Hematopoietic multipotent progenitor cell treated with erythropoietin and hydrocortisone succinate and interleukin-3 and kit ligand, for 8 days (in vitro differentiated cells): Measurements from ENCODE around the gene MRGPRF.

Experiments
- DNase-seq: peaks from one replicate; pipeline ENCODE4 v3.0.0-alpha.2; 2015

Gene MRGPRF

DNA sequence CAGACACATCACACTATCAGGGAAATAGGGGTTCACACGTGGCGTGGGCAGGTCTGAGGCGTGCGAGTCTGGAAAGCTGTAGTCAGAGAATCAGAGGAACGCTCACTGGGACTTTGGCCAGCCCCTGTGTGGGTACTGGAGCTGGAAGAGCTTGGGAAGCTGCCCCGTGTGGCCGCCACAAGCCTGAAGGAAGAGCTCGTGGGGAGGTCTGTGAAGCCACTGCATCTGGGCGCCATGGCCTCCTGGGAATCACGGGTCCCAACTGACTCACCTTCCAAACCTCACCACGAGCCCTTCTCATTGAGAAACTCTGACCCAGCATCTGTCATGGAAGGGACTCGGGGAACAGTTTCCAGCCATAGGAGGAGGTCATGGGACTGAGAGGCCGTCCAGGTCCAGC, 5.9 kb upstream of the MRGPRF start:
- DNase-seq, result no peak

DNA sequence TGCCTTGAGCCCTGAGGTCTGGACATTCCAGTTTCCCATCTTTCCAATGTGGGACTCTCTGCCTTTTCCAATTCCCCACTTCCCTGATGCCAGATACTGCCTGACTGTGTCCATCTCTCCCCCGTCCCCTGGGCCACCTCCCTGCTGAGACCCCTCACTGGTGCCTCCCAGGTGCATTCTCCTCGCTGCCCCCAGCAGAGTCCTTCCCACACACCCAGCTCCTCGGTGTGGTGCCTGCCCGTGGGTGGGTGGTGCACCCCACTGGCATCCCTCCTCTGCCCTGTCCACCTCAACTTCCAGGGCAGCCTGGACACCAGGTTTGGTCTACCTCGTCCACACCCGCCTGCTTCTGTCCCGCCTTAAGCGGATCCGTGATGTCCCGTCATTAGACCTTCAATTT, 4.9 kb upstream of the MRGPRF start:
- no peak for DNase-seq

DNA sequence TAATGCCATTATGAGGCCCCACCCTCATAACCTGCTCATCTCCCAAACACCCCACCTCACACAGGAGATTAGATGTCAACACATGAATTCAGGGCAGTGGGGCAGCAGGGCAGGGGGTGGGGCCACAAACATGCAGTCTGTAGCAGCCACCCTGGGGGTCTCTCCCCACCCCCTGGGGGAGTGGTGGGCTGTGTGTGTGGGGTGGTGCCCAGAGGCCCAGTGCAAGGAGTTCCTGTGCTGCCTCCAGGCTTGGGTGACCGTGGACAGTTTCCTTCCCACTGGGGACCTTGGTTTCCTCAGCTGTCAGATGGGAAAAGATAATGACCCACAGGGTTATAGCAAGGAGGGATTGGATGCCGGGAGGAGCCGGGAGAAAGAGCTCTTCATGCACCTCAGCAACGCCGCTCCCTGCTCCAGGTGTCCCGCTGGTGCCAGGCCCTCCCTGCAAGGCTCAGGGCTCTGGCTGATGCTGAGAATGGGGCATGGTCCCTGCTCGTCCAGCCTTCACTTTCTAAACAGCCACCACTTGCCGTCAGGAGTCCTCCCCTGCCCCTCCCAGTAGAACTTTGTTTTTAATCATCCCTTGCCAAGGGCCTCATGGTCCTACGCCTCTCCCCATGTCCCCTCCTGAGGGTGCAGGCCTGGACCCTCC, 2.0 kb upstream of the MRGPRF start:
- no peak for DNase-seq

DNA sequence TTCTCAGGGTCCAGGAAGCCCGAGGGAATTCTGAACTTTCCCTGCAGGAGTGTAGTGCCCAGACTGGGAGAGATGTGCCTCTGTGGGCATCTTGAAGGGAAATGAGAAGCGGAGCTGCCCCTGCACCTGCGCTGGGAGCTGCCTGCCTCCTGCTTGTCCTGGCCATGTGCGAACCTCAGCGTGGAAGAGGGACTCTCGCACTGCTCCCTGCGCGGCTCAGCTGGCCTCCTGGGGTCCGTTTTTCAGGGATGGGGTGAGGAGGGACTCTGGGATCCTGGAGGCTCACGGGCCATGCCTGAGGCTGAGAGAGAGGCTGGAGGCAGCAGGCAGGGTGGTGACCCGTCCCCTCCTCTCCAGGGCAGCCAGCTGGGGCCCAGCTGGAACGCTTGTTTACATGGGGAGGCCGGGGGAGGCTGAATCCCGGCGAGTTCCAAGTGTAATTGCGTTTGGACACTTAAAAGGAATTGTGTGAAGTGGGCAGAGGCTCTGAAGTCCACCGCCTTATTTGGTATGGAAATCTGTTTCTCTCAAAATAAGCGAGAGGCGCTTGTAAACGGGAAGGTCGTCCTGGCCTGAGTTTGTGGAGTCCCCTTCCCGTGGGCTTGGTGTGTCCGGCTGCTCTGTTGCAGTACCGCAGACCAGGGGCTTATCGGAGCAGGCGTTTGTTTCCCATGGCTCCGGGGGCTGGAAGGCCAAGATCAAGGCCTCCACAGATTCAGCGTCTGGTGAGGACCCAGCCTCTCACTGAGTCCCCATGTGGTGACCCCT, 1.2 kb upstream of the MRGPRF start:
- DNase-seq, result no peak

DNA sequence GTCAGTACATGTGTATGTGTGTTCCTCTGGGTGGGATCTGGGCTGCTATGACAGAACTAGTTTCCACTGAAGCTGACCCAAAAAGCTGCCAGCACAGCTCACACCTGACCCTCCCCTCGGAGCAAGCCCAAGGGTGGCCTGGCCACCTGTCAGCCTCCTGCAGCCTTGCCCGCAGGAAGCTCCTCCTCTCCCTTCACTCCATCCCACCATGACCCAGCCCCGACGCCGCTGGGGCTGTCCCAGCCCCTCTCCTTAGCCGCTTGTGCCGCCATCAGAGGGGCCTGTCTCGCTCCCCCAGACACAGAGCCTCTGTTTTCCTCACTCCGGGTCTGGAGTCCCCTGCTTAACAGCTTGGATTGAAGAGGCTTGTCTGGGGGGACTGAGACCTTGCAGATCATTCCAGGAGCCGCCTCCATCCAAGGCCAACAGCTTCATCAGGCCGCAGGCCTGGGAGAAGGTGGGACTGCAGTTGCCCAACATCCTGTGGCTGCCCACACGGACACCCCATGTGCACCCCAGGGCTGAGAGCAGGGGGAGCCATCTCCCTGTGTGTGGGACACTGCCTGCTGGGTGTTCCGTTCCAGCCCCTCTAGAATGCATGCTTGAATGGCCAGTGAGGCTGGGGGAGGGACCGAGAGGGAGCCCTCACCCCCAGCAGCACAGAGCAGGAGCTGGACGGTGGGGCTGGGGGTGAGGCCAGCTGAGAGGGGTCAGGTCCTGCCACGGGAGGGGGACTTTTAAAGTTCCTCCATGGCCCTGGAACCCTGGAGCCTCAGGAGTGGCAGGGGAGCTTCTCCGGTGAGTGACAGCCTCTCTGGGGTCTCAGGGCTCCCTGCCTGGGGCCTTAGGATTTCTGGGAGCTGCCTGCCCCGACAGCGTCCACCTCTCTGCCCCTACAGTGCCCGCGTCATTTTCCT, 696 bp downstream of the MRGPRF start:
- DNase-seq, result no peak

DNA sequence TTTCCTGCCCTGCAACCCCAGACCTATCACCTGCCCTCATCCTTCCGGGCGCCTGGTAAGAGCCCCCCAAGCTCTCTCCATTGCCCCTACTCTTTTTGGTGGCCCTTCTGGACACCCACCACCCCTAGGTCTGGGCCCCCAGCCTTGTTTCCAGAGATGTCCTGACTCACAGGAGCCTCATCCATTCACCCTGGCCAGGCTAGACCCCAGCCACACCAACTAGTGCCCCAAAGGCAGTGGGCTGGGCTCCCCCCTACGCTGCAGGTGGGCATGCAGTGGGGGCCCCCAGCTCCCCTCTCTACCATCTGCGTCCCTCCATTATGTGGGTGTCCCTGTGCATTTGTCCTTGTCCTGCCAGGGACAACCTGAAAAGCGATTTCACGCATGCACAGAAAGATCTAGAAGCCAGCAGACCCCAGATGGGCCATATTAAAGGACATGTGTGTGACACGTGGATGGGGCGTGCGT, 1.4 kb downstream of the MRGPRF start:
- no peak for DNase-seq

DNA sequence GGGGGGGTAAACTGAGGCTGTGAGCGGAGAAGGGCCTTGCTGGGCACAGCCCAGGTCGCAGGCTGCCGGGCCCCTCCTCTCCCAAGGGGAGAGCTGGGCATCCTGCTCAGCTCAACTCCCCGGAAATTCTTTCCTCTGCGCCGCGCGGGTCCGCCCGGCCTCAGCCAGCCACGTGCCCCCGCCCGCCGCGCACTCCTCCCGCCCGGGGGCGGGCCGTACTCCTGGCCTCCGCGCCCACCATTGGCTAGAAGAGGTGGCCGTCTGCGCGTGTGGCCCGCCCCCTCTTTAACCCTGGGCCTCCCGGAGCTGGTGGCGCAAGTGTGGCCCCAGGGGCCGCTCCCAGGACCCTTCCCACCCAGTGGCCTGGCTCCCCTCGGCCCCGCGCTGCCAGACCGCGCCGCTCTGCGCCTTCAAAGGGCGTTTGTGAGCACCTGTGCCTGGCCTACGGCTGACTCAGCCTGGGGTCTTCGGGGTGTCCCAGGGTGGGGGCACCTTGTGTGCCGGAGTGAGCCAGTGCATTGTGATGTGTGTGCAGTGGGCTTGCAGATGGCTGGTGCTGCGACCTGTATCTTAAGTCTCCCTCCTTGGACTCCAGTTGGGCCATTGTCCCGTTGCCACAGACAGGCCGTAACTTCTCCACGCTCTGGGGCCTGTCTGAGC, 2.0 kb downstream of the MRGPRF start:
- peak; percentile 72 for DNase-seq

DNA sequence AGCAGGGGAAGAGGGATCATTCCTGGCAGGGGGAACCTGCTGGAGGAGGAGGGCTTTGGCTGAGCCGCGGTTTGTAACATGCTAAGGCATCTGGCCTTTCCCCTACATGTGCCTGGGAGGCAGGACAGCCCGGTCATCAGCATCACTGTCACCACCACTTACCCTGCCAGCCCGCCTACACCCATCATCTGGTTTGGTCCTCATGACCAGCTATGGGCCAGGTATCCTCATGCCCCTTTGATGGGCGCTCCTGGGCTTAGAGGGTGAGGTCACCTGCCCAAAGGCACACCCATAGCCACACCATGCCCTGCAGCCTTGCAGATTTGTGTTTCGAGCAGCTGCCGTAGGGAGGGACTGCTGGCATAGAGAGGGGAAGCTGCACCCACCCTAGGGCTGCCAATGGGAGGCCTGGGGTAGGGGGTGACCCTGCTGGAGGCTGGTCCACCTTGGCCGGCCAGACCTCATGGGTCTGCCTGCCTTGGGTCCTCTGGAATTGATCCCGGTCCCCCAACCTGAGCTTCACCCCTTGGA, 2.6 kb downstream of the MRGPRF start:
- DNase-seq, result no peak

DNA sequence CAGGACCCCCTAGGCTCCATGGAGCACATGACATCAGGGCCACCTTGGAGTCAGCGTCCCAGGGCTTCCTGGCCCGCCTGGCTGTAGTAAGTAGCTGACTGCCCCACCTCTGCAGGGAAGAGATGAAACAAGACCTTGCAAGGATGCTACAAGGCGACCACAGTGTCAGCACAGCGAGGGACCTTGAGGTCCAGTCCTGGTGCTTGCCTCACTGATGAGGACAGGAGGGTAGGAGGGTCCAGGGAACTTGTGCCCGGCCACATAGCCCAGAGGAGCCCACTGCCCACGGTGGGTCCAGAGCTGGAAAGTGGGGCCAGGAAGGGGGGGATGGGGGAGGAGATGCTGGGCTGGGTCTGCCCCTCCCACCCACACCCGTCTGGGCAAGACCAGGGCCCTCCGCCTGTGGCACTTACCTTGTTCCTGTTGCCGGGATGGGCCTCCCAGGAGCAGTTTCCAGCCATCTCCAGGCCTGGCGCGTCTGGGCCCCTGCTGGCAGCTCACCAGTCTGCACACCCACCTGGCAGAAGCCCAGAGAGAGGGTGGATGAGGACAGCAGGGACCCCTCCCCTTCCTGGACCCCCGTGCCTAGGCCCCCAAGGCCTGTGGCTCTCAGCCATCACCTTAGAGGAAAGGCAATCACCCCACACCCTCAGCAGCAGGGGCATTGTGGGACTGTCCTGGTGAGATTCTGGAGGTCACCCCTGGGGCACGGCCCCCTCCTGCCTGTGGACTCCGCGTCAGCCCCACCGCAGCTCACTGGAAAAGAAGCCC, 3.4 kb downstream of the MRGPRF start:
- DNase-seq, result no peak

DNA sequence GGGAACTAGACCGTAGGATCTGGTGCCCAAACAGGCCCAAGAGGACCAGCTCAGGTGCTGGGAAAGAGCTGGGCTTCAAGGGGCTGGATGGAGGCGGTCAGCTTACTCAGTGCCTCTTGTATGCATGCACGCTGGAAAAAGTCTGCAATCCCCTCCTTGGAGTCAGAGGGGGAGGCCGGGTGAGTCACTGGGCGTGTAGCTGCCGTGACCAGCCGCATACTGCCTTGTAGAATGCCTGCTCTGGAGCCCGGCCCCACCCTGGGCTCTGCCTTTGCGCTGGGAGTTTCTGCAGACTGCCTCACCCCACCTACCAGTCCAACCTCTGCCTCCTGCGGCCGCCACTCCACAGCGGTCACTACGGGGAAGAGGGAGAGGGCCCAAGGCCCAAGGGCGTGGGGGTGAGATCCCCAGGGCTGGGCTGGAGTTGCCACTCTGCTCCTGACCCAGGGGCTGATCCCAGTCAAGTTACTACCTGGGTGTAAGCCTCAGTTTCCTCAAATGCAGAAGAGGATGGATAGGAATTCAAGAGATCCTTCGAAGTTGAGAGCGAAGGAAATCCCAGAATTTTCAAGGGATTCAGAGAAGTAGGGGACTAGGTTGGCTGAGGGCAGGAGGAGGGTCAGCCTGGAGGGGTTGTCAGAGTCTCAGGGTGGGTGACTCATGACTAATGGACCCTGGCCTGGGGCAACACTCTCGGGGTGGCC, 4.2 kb downstream of the MRGPRF start:
- peak; percentile 42 for DNase-seq

DNA sequence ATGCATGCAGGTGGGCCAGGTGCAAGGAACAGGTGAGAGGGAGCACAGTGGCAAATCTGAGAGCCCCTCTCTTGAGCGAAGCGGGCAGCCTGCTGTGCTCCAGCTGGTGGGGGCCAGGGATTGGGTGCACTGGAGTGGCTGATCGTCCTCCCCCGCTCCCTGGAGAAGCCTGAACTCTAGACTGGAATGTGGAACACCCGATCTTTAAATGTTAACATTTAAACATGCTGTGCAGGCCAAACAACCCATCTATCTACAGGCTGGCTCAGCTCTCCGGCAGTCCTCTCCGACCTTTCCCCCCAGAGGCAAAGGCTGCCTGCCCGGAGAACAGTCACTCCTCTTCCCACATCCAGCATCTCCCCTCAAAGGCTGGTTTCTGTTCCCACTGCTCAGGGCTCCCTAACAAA, 5.1 kb downstream of the MRGPRF start:
- DNase-seq, result no peak

DNA sequence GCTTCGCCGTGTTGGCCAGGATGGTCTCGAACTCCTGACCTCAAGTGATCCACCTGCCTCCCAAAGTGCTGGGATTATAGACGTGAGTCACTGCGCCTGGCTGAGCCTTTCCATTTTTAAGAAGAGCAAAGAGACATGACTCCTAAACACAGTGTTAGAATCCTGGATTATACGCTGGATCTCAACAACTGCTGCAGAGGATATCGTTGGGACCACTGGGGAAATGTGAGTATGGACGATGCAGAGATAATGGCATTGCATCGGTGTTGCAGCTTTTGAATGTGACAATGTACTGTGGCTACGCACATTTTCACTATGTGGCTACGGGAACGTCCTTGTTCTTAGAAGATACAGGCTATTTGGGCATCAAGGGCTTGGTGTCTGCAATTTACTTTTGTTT, 6.2 kb downstream of the MRGPRF start:
- DNase-seq, result no peak

DNA sequence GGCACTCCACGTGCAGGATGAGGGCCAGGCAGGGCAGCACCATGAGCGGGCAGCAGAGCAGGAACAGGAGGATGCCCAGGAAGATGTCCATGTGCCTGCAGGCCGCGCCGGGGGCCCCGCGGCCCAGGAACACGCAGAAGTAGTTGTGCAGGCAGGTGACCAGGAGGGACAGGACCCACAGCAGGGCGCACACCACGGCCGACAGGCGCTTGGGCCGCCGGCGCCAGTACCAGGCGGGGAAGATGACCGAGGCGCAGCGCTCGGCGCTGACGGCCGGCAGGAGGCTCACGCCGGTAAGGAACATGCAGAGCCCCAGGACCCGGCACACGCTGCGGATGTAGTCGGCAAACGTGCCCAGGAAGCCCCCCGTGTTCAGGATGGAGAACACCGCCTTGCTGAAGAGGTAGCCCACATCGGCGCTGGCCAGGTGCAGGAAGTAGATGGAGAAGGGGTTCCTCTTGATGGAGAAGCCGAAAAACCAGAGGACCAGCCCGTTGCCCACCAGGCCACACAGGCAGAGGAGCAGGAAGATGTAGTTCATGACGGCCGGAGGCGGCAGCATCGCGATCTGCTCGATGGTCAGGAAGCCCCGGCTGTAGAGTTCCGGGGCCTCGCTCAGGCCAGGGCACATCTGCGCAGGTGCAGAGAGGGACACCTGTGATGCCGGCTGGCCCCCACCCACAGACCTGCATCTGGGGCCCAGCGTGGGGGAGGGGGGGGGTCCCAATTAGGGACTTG, 7.2 kb downstream of the MRGPRF start:
- no peak for DNase-seq

DNA sequence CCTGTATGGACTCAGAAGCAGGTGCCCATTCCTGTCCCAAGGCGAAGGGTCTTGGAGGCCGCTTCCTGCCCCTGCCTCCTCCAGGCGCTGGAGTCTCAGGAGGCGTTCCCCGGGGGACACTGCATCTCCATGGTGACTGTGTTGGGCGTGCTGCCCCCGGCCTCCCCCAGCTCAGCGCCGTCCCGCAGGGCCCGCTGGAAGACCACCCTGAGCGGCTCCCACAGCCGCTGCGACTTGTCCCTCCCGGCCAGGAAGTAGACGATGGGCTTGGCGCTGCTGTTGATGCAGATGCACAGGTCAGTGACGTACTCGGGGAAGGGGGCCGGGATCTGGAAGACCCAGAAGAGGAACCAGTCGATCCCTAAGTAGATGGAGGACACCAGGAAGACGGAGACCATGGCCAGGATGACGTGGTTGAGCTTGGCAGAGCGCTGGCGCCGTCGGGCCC, 7.8 kb downstream of the MRGPRF start:
- no peak for DNase-seq

DNA sequence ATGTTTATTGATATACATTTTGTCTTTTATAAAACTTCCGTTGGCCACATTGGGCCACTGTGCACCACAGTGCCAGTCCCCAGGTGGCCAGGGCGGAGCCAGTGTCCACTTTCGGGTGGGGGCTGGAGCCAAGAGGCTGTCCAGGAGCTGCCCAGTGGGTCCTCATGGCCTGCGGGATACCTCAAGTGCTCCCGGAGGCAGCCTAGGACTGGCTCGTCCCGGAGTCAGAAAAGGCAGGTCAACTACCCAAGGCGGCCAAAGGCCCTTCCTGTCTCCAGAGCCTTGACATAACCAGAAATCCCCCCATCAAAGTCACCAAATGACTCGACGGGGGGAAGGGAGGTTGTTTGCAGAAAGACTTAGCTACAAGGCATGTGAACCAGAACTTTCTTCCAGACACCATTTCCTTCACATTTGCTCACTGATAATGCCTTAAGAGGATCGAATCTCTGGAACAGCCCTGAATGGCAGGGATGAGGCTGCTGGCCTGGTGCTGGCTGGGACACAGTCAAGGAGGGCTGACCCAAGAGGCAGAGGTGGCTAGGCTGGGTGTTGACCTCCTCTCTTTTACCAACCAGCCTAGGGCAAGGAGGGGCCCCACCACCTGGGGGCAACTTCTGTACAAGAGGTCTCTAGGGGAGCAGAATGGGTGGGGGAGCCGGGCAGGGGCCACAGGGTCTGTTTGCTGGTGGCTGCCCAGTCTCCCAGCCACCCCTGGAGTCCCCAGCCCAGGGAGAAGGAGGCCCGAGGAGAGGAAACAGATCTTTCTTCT, 8.4 kb downstream of the MRGPRF start:
- DNase-seq, result no peak

DNA sequence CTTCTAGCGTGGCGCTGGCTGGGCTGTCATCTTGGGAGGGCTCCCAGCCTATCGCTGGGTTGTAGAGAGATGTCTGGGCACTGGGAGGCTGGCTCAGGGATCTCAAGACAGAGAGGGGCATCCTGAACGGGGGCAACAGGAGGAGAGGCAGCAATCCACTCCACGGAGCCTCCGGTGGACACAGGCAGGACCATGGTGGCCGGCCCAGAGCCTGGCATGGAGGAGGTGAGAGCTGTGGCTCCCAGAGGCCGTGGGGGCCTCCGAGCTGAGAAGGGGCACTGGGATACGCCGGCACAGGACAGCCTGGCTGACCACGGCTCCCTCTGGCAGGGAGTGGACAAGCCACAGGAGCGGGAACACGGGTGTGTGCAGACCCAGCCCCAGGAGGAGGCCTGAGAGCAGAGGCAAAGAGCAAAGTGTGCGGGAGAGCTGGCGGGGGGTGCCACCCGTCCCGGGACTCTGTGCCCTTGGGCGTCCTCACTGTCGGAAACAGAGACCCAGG, 9.1 kb downstream of the MRGPRF start:
- DNase-seq, result no peak

DNA sequence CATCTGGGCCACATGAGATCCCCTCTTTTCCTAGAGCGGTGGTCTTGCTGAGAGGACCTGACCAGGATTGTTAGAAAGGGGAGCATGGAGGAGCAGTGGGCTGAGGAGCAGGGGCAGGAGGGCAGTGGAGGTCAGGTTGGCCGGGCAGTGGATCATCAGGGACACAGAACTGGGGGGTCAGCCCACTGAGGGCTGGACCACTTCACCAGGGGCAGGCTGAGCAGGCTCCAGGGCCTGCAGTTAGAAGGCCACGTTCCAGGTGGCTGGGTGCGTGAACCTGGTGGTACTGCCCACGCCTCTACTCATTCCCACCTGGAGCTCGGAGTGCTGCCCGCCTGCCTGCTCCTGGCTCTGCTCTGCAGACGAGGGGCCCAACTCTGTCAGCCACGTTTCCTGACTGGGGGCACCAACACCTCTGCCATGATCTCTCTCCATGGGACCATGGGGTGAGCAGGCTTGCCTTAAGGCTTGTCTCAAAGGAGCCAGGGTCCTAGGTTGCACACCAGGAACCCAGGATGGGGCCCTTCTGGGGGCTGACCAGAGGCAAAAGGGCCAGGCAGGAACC, 9.7 kb downstream of the MRGPRF start:
- DNase-seq, result no peak

DNA sequence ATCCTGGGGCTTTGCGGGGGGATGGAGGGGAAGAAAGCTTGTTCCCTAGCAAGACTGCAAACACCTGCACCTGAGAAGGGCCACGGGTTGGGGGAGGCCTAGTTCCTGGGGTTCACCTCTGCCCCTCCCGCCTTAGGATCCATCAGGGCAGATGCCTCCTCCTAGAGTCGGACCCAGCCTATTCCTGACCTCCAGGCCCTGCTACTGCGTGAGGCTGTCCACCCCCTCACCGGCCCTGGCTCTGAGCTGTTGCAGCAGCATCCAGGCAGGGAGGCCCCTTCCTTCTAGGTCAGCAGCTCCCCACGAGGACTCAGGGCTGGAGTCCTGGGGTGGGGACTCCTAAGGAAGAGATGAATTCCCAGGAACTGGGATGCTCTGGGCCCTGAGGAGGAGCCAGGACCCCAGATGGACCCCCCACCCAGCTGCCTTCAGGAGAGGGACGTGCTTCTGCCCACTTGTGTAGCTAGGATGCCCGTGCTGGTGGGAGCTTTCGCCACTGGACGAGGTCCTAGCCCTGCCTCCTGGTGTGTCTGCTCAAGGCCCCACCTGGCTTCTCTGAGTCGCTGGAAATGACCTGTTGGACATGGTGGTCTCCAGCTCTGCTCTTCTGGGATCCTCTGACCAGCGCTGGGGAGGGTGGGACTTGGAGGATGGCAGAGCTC, 10.3 kb downstream of the MRGPRF start:
- DNase-seq, result no peak
